Measurements from ENCODE around the gene APBB2. TPM values are rescaled to one million over a fixed set of nuclear protein-coding genes. Genes with fewer than 3 reads are reported as not detected.

The APBB2 gene
- total and polyA plus RNA-seq, 10 of the 15 experiments (the other 5 are each of a cell fraction or from before 2014, with no cell fraction given): 2.7 to 24.6 (median 19.0) TPM

GRCh38 chr4:41161355-41161754 is 53.0 kb downstream of the APBB2 start:
- Histone ChIP-seq H3K79me2 (ENCODE audit: control insufficient read depth, insufficient read depth, low read length) (no peaks in the 10 kb centered on the region; the same call in none of the 2 replicates), H3K9ac (ENCODE audit: control insufficient read depth, insufficient read depth, low read length) (no peak overlapping the region), H3K27me3 (replicated peaks in 1 of 2; ENCODE audit: control insufficient read depth in 2 of 2, insufficient read depth in 2 of 2, low read length in 1 of 2) (no peaks in the 10 kb centered on the region), H4K20me1 (ENCODE audit: control insufficient read depth, insufficient read depth) (no peaks in the 10 kb centered on the region), H3K4me3 (no peak overlapping the region), H3K36me3 (ENCODE audit: control insufficient read depth in 2 of 2, insufficient read depth in 2 of 2, low read length in 1 of 2) (no peaks in the 10 kb centered on the region), H3K9me3 (replicated peaks; ENCODE audit: control insufficient read depth, insufficient read depth, low read length) (peaks cover 1% of the 10 kb centered on the region; the same call in 2 of the 3 replicates), H3K4me1 (ENCODE audit: control insufficient read depth, insufficient read depth, low read length) (no peaks in the 10 kb centered on the region), H3K27ac (ENCODE audit: control insufficient read depth, insufficient read depth) (no peak overlapping the region), H2AFZ (ENCODE audit: control insufficient read depth, low read depth, low read length) (no peak overlapping the region), H3K4me2 (ENCODE audit: control insufficient read depth, insufficient read depth) (no peak overlapping the region)
- intact Hi-C loops (cut with micrococcal nuclease; ENCODE audit: unreplicated experiment): no loop called here
- in situ Hi-C loops (cut with MboI): no loop called here
- no peak for ATAC-seq
- ChIA-PET CTCF (no interaction called here), POLR2A (interaction anchor here (0.6 kb wide), 3 partner anchors 16 to 203 kb away, joined by 3 to 7 read pairs (median 4); no protein-coding TSS in a partner anchor), SMC1A (ENCODE audit: uncharacterized antibody, unreplicated experiment) (interaction anchor here (0.7 to 1.9 kb wide), 10 partner anchors 11 to 185 kb away, joined by 3 to 7 read pairs (median 4); no protein-coding TSS in a partner anchor), RAD21 (ENCODE audit: unreplicated experiment) (interaction anchor here (0.6 kb wide), 1 partner anchor 172 kb away, joined by 3 read pairs; no protein-coding TSS in a partner anchor)
- no TSS peak for BruUV-seq (replicated peaks)
- no peak for DNase-seq (ENCODE audit: low read depth, low spot score)
- WGBS (ENCODE audit: insufficient coverage, insufficient replicate concordance, low lambda C conversion rate, missing lambda C conversion rate): 64% methylated on average over 3 of the region's 3 CpGs
- TF ChIP-seq JUNB (IDR thresholded peaks at IDR 0.05): no peak
- TF ChIP-seq REST (IDR thresholded peaks at IDR 0.05; ENCODE audit: low read depth, low read length): no peak
- no peak for TF ChIP-seq SIX5 (IDR thresholded peaks at IDR 0.05; ENCODE audit: low read depth, low read length, severe bottlenecking)
- TF ChIP-seq ZNF384 (IDR thresholded peaks at IDR 0.05; ENCODE audit: borderline replicate concordance, low read depth, low read length): no peak
- FAIRE-seq: no peak
